Bone marrow (tissue), 2 donors: ENCODE results near the gene MTERF4.

Experiments
- DNase-seq, 2 donors: peaks; one replicate each; lab custom pipeline; 2025; lab: John Stamatoyannopoulos, UW

MTERF4 gene

GRCh38 chr2:241133436-241133820 lies 31.3 kb upstream of the MTERF4 start:
- DNase-seq, result no peak

- no peak for DNase-seq
Observed at GRCh38 chr2:241132538-241133435, 30.7 kb upstream of the MTERF4 start.

- no peak for DNase-seq
Observed at GRCh38 chr2:241131531-241131930, 29.4 kb upstream of the MTERF4 start.

- no peak for DNase-seq
Observed at GRCh38 chr2:241130316-241130715, 28.2 kb upstream of the MTERF4 start.

GRCh38 chr2:241129086-241129871 lies 27.2 kb upstream of the MTERF4 start:
- DNase-seq, result no peak

- DNase-seq, result no peak
Observed at GRCh38 chr2:241128266-241128665, 26.2 kb upstream of the MTERF4 start.

GRCh38 chr2:241126771-241127202 lies 24.7 kb upstream of the MTERF4 start:
- DNase-seq, result no peak

GRCh38 chr2:241126201-241126611 lies 24.1 kb upstream of the MTERF4 start:
- no peak for DNase-seq

- no peak for DNase-seq
Observed at GRCh38 chr2:241125626-241126025, 23.5 kb upstream of the MTERF4 start.

GRCh38 chr2:241123816-241124536 lies 21.9 kb upstream of the MTERF4 start:
- DNase-seq, result no peak

GRCh38 chr2:241122376-241123002 lies 20.4 kb upstream of the MTERF4 start:
- no peak for DNase-seq

- no peak for DNase-seq
Observed at GRCh38 chr2:241121008-241121407, 18.9 kb upstream of the MTERF4 start.

GRCh38 chr2:241120440-241120839 lies 18.4 kb upstream of the MTERF4 start:
- DNase-seq, result no peak

- no peak for DNase-seq
Observed at GRCh38 chr2:241118737-241119505, 16.8 kb upstream of the MTERF4 start.

- no peak for DNase-seq
Observed at GRCh38 chr2:241116606-241117560, 14.8 kb upstream of the MTERF4 start.

GRCh38 chr2:241115361-241115760 lies 13.3 kb upstream of the MTERF4 start:
- no peak for DNase-seq

- DNase-seq, result no peak
Observed at GRCh38 chr2:241114836-241115235, 12.7 kb upstream of the MTERF4 start.

- DNase-seq, result no peak
Observed at GRCh38 chr2:241112592-241112991, 10.5 kb upstream of the MTERF4 start.

GRCh38 chr2:241112046-241112445 lies 10.0 kb upstream of the MTERF4 start:
- no peak for DNase-seq

- DNase-seq, result no peak
Observed at GRCh38 chr2:241111440-241111805, 9.3 kb upstream of the MTERF4 start.
